ENCODE data around the gene TMEM270.

DNA sequence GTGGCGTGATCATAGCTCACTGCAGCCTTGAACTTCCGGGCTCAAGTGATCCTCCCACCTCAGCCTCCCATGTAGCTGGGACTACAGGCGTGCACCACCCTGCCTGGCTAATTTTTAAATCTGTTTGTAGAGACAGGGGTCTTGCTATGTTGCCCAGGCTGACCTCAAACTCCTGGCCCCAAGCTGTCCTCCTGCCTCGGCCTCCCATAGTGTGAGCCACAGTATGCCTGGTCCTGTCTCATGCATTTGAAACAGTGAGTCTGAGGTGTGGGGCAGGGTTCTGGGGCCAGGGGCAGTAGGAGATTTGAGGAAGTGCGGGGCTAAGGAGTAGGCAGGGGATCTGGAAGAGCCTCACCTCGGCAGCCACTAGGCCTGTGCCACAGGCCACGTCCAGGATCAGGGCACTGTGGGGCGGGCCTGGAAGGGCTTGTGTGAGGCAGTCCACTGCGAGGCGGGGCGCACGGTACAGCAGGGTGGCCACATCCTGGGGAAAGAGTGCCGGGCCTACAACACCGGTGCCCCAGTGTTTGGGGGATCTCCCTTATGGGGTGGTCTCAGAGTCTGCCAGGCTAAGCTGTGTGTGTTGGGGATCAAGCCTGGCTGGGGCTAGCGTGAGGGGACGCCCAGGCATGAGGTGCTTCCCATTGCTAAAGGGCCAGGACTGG is 20.1 kb upstream of the TMEM270 start:
- TF ChIP-seq GATA2 (IDR thresholded peaks at IDR 0.05; ENCODE audit: low read depth, low read length) (no peak), GATA3 (IDR thresholded peaks at IDR 0.05; ENCODE audit: low read depth, low read length) (no peak)
